GM12892 (cell line): ENCODE measurements around the gene ERGIC1.

ENCODE experiments used
- DNase-seq: peaks from one replicate; pipeline ENCODE4 v3.0.0; 2011; ENCODE audit not compliant: insufficient read length
- FAIRE-seq: peaks from 2 replicates; lab custom pipeline; 2011; peaks lifted over from hg19 to GRCh38; lab: Jason Lieb, UNC
- POLR2A ChIP-seq: IDR thresholded peaks from 2 replicates; pipeline ENCODE4 v1.6.1; 2011; ENCODE audit warnings: low read depth, low read length, control low read depth
- POLR2AphosphoS5 ChIP-seq: IDR thresholded peaks from 2 replicates; pipeline ENCODE4 v1.6.1; 2011; ENCODE audit warnings: low read depth, low read length, control low read depth
- TAF1 ChIP-seq: IDR thresholded peaks from 2 replicates; pipeline ENCODE4 v1.6.1; 2011; ENCODE audit warnings: low read depth, mild to moderate bottlenecking, control low read depth, low read length, borderline replicate concordance

Gene ERGIC1

GRCh38 chr5:172864747-172865146 is 30.7 kb downstream of the ERGIC1 start:
- DNase-seq: no peak
- TF ChIP-seq TAF1 (no peak), POLR2A (no peak), POLR2AphosphoS5 (no peak)
- FAIRE-seq: no peak

GRCh38 chr5:172866378-172866777 is 32.3 kb downstream of the ERGIC1 start:
- TF ChIP-seq POLR2A (no peak), TAF1 (no peak), POLR2AphosphoS5 (no peak)
- FAIRE-seq: no peak
- no peak for DNase-seq

- no peak for DNase-seq
- no peak for FAIRE-seq
- TF ChIP-seq TAF1: no peak
- TF ChIP-seq POLR2A: no peak
- no peak for TF ChIP-seq POLR2AphosphoS5
Observed at GRCh38 chr5:172866802-172867748, 33.0 kb downstream of the ERGIC1 start.

- TF ChIP-seq POLR2AphosphoS5 (no peak), TAF1 (no peak)
- no peak for DNase-seq
- FAIRE-seq: no peak
Observed at GRCh38 chr5:172867761-172868435, 33.8 kb downstream of the ERGIC1 start.

GRCh38 chr5:172868436-172868923 is 34.4 kb downstream of the ERGIC1 start:
- DNase-seq: no peak
- TF ChIP-seq TAF1 (no peak), POLR2A (no peak)
- FAIRE-seq: no peak

- FAIRE-seq: no peak
- DNase-seq: no peak
- TF ChIP-seq POLR2A (no peak), POLR2AphosphoS5 (no peak), TAF1 (no peak)
Observed at GRCh38 chr5:172868924-172869591, 35.0 kb downstream of the ERGIC1 start.

- no peak for FAIRE-seq
- no peak for DNase-seq
- TF ChIP-seq TAF1 (no peak), POLR2AphosphoS5 (no peak), POLR2A (no peak)
Observed at GRCh38 chr5:172869691-172870090, 35.6 kb downstream of the ERGIC1 start.

- FAIRE-seq (no peak), DNase-seq (no peak)
- TF ChIP-seq POLR2AphosphoS5 (no peak), TAF1 (no peak), POLR2A (no peak)
Observed at GRCh38 chr5:172870291-172870714, 36.3 kb downstream of the ERGIC1 start.

GRCh38 chr5:172870715-172871461 is 36.8 kb downstream of the ERGIC1 start:
- no peak for FAIRE-seq
- no peak for DNase-seq
- TF ChIP-seq TAF1 (no peak), POLR2AphosphoS5 (no peak), POLR2A (no peak)

- DNase-seq (no peak), FAIRE-seq (no peak)
- TF ChIP-seq POLR2A: no peak
- TF ChIP-seq POLR2AphosphoS5: no peak
- no peak for TF ChIP-seq TAF1
Observed at GRCh38 chr5:172871536-172871935, 37.5 kb downstream of the ERGIC1 start.
